OCI-LY7 (cell line): ENCODE data around the gene NSMCE1. TPM values are rescaled to one million over a fixed set of nuclear protein-coding genes. Genes with fewer than 3 reads are reported as not detected.

Source experiments
- BruUV-seq: library from RNA; stranded (reverse); fragments of 400-500 nt; replicated peaks from 2 replicates; lab custom pipeline; 2021; lab: Mats Ljungman, UMichigan
- CTCF ChIA-PET: fragments of 300-600 bp; sonication (Branson Sonifier 250); formaldehyde crosslinking; loops from one replicate; lab custom pipeline; 2022; ENCODE audit warnings: antibody characterized with exemption; ENCODE audit not compliant: unreplicated experiment; lab: Charles Lee
- POLR2A ChIA-PET: fragments of 300-600 bp; sonication (Branson Sonifier 250); formaldehyde crosslinking; loops from one replicate; lab custom pipeline; 2022; ENCODE audit warnings: antibody characterized with exemption; lab: Charles Lee
- DNase-seq: peaks from one replicate; pipeline ENCODE4 v3.0.0-alpha.2; 2015; ENCODE audit warnings: low spot score
- H2AFZ ChIP-seq: fragments of 200-600 bp; sonication (generic), shearing (Covaris generic); 2 replicates; pipeline ENCODE4 v1.6.1; 2014; ENCODE audit warnings: mild to moderate bottlenecking, antibody characterized with exemption, low read length, moderate library complexity
- H3K27ac ChIP-seq: fragments of 200-600 bp; sonication (generic); 2 replicates; pipeline ENCODE4 v1.5.1; 2014; ENCODE audit warnings: mixed run types, low read depth, mild to moderate bottlenecking, moderate library complexity, low read length, inconsistent platforms; ENCODE audit not compliant: poor library complexity, severe bottlenecking
- H3K36me3 ChIP-seq: fragments of 200-600 bp; sonication (generic); 2 replicates; pipeline ENCODE4 v1.6.1; 2014; ENCODE audit warnings: mild to moderate bottlenecking, antibody characterized with exemption, low read length, moderate library complexity, mixed read lengths; ENCODE audit not compliant: insufficient read depth
- H3K4me1 ChIP-seq: fragments of 200-600 bp; sonication (generic); 2 replicates; pipeline ENCODE4 v1.5.1; 2014; ENCODE audit warnings: mild to moderate bottlenecking, low read length; ENCODE audit not compliant: insufficient read depth, poor library complexity, severe bottlenecking
- H3K4me2 ChIP-seq: fragments of 200-600 bp; sonication (generic); 2 replicates; pipeline ENCODE4 v1.6.1; 2014; ENCODE audit warnings: mild to moderate bottlenecking, low read length
- H3K4me3 ChIP-seq: fragments of 200-600 bp; sonication (generic); 2 replicates; pipeline ENCODE4 v1.5.1; 2014; ENCODE audit warnings: mild to moderate bottlenecking, low read depth, low read length; ENCODE audit not compliant: poor library complexity, severe bottlenecking
- H3K79me2 ChIP-seq: fragments of 200-600 bp; sonication (generic); 2 replicates; pipeline ENCODE4 v1.6.1; 2016; ENCODE audit warnings: low read depth, mild to moderate bottlenecking, low read length, moderate library complexity, mixed read lengths; ENCODE audit not compliant: insufficient read depth
- H3K9me2 ChIP-seq: fragments of 200-600 bp; sonication (generic); 2 replicates; pipeline ENCODE4 v1.6.1; 2016; ENCODE audit warnings: mild to moderate bottlenecking, low read length, mixed read lengths; ENCODE audit not compliant: insufficient read depth
- H3K9me3 ChIP-seq: fragments of 200-600 bp; sonication (generic); 2 replicates; pipeline ENCODE4 v1.6.1; 2014; ENCODE audit warnings: mild to moderate bottlenecking, mixed run types, low read length, mixed read lengths
- H4K20me1 ChIP-seq: fragments of 200-600 bp; sonication (generic); 2 replicates; pipeline ENCODE4 v1.6.1; 2014; ENCODE audit warnings: mild to moderate bottlenecking, antibody characterized with exemption, low read length, moderate library complexity, mixed read lengths; ENCODE audit not compliant: insufficient read depth
- CTCF ChIP-seq: fragments of 200-600 bp; sonication (generic); conservative IDR thresholded peaks from 2 replicates; pipeline ENCODE4 v1.5.1; 2014; ENCODE audit warnings: mild to moderate bottlenecking, antibody characterized with exemption, low read length, moderate library complexity, mixed read lengths
- EZH2phosphoT487 ChIP-seq: fragments of 200-600 bp; sonication (generic); IDR thresholded peaks from 2 replicates; pipeline ENCODE4 v1.6.1; 2018; ENCODE audit warnings: low read depth, borderline replicate concordance, mild to moderate bottlenecking, mixed run types, antibody characterized with exemption, low read length, moderate library complexity, mixed read lengths
- intact Hi-C: fragments of 100-400 bp; cut with micrococcal nuclease; formaldehyde crosslinking; loops from one replicate; pipeline ENCODE4 v1.10.0; 2022; ENCODE audit not compliant: unreplicated experiment
- total RNA-seq, 2 experiments: library from RNA; depleted of rRNA in 1 of 2; stranded (reverse); fragments of >200 nt in 1 of 2; shearing (Covaris generic) in 1 of 2; gene quantifications; 2 replicates each; pipeline ENCODE4 v1.2.3, GENCODE V29; 2014 to 2022

Gene NSMCE1
- total RNA-seq, 2 experiments from 2014 or later: 51.1 to 84.0 TPM

GRCh38 chr16:27226976-27227705 lies 41.4 kb downstream of the NSMCE1 start:
- no peaks in the 10 kb centered on the region for H4K20me1 ChIP-seq
- no peaks in the 10 kb centered on the region for H3K9me2 ChIP-seq
- DNase-seq: no peak
- ChIA-PET POLR2A (interaction anchor here (0.7 to 1.6 kb wide), 2 partner anchors 24 to 113 kb away, joined by 3 to 5 read pairs; partner anchors contain the start of gene KDM8), CTCF (interaction anchor here (2.0 kb wide), 1 partner anchor 47 kb away, joined by 8 read pairs; no protein-coding TSS in a partner anchor)
- no peak overlapping the region for H2AFZ ChIP-seq
- H3K27ac ChIP-seq: no peak overlapping the region
- TF ChIP-seq EZH2phosphoT487 (no peak), CTCF (no peak)
- peaks cover 20% of the 10 kb centered on the region for H3K4me1 ChIP-seq
- intact Hi-C loops: no loop called here
- no peaks in the 10 kb centered on the region for H3K79me2 ChIP-seq
- H3K4me2 ChIP-seq: no peak overlapping the region
- H3K9me3 ChIP-seq: no peaks in the 10 kb centered on the region
- BruUV-seq: no TSS peak
- no peak overlapping the region for H3K4me3 ChIP-seq
- H3K36me3 ChIP-seq: peaks cover 18% of the 10 kb centered on the region

GRCh38 chr16:27226476-27226875 lies 42.1 kb downstream of the NSMCE1 start:
- CTCF ChIA-PET: interaction anchor here (2.0 kb wide), 2 partner anchors 47 to 141 kb away, joined by 5 to 8 read pairs; no protein-coding TSS in a partner anchor
- H3K4me3 ChIP-seq: no peak overlapping the region
- no peaks in the 10 kb centered on the region for H4K20me1 ChIP-seq
- H3K36me3 ChIP-seq: peaks cover 17% of the 10 kb centered on the region
- DNase-seq: no peak
- H3K79me2 ChIP-seq: no peaks in the 10 kb centered on the region
- intact Hi-C loops: no loop called here
- H2AFZ ChIP-seq: no peak overlapping the region
- H3K4me2 ChIP-seq: no peak overlapping the region
- H3K4me1 ChIP-seq: peaks cover 14% of the 10 kb centered on the region
- H3K9me3 ChIP-seq: no peaks in the 10 kb centered on the region
- no peaks in the 10 kb centered on the region for H3K9me2 ChIP-seq
- BruUV-seq: no TSS peak
- POLR2A ChIA-PET: interaction anchor here (1.1 to 1.6 kb wide), 3 partner anchors 23 to 141 kb away, joined by 3 to 4 read pairs (median 3); partner anchors contain the start of gene KDM8
- TF ChIP-seq EZH2phosphoT487: no peak
- TF ChIP-seq CTCF: no peak
- H3K27ac ChIP-seq: no peak overlapping the region
